ENCODE results near the gene ZNF185.

ZNF185 gene

GRCh38 chrX:152897222-152898131 is at the start of gene ZNF185:
TSS of gene ZNF185 (plus strand) at chrX:152898067. CDS start at chrX:152914490, 16,423 bp downstream.
- TF ChIP-seq ZFX (IDR thresholded peaks at IDR 0.05; ENCODE audit: borderline replicate concordance) (no peak), CTCF (IDR thresholded peaks at IDR 0.05) (no peak)
- H3K27ac ChIP-seq: no peak within 1 kb of the TSS

DNA sequence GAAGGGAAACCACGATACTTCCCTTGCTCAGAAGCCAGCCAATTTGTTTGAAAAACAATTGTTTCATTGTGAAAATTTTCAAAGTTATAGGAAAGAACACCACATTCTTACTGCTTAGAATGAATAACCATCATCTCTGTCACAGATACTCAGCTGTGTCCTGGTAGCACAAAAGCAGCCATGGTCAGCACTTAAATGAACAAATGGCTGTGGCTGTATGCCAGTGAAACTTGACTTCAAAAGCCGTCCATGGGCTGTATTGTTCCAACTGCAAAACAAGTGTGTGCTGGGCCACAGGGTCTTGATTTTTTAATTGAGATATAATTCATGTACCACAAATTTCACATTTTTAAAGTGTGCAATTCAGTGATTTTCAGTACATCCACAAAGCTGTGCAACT is 47.4 kb upstream of the ZNF185 start:
- no peak for TF ChIP-seq CTCF (IDR thresholded peaks at IDR 0.05)
- TF ChIP-seq ZFX (IDR thresholded peaks at IDR 0.05; ENCODE audit: borderline replicate concordance): no peak
- no peak overlapping the region for H3K27ac ChIP-seq

DNA sequence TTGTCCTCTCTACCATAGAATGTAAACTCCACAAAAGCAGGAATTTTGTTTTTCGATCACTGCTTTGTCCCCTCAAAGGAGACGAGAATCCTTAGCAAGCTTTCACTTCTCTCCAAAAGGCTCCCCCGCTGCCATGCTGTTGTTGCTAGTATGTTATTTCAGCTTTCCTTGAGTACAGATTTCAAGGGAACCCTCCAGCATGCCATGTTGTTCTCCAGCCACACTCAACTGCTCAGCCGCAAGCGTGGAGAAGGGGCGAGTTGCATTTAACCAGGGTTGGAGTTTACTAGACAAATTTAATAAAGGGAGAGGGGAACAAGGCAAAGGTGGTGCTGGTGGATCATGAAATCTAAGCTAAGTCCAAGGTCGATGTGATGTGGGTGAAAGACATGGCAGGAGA is 43.9 kb upstream of the ZNF185 start:
- TF ChIP-seq ZFX (IDR thresholded peaks at IDR 0.05; ENCODE audit: borderline replicate concordance): no peak
- no peak for TF ChIP-seq CTCF (IDR thresholded peaks at IDR 0.05)
- no peak overlapping the region for H3K27ac ChIP-seq

GRCh38 chrX:152861116-152861515 is 36.8 kb upstream of the ZNF185 start:
- no peak overlapping the region for H3K27ac ChIP-seq
- TF ChIP-seq CTCF (IDR thresholded peaks at IDR 0.05) (no peak), ZFX (IDR thresholded peaks at IDR 0.05; ENCODE audit: borderline replicate concordance) (no peak)

GRCh38 chrX:152861826-152862225 is 36.0 kb upstream of the ZNF185 start:
- H3K27ac ChIP-seq: no peak overlapping the region
- no peak for TF ChIP-seq CTCF (IDR thresholded peaks at IDR 0.05)
- TF ChIP-seq ZFX (IDR thresholded peaks at IDR 0.05; ENCODE audit: borderline replicate concordance): no peak

DNA sequence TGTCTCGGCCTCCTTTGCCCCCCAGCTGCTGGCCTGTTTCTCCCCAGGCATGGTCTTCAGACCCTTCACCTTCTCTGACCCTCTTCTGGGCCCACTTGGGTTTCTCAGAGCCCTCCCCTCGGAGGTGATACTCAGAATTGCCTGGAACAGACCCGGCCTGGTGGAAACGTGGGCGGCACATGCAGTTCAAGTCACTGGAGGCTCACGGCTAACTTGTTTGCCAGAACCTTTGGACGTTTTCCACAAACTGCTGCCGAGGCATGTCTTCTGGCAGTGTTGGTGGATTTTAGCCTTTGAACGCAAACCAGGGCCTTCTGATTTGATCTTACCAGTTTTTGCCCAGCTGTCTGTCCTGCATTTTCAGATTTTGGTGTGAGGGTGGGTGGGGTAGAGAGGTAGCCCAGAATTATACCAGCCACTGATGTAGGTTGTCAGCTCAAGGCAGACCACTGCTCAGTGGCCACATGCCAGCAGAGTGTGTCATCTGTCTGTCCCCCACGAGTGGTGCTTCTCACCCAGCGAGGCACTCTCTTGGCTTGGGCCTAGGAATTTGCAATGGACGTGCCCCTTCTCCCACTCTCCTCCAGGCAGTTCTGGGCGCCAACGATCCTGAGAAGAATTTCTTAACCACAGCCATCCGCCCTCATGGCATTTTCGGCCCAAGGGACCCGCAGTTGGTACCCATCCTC is 32.5 kb upstream of the ZNF185 start:
- no peak overlapping the region for H3K27ac ChIP-seq
- no peak for TF ChIP-seq ZFX (IDR thresholded peaks at IDR 0.05; ENCODE audit: borderline replicate concordance)
- no peak for TF ChIP-seq CTCF (IDR thresholded peaks at IDR 0.05)

DNA sequence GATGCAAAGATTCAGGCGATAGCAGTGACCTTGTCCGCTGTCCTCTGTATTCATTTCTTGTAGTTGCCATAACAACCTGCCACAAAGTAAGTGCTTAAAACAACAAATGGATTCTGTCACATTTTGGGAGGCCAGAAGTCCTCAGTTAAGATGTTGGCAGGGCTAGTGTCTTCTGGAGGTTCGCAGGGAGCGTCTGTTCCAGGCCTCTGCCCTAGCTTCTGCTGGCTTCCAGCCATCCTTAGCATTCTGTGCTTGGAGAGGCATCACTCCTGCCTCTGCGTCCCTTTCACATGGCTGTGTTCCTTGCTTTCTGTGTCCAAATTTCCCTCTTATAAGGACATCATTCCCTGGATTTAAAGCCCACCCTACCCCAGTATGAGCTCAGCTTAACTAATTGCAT is 31.5 kb upstream of the ZNF185 start:
- H3K27ac ChIP-seq: no peak overlapping the region
- TF ChIP-seq CTCF (IDR thresholded peaks at IDR 0.05): no peak
- TF ChIP-seq ZFX (IDR thresholded peaks at IDR 0.05; ENCODE audit: borderline replicate concordance): no peak

All from 22Rv1 (cell line).